ENCODE data around the gene AVPR2. TPM values are rescaled to one million over a fixed set of nuclear protein-coding genes. Genes with fewer than 3 reads are reported as not detected.

The AVPR2 gene
- polyA plus RNA-seq, 1 experiment, result not detected

GRCh38 chrX:153954558-153955227 is 50.2 kb downstream of the AVPR2 start:
- TF ChIP-seq CTCF (IDR thresholded peaks at IDR 0.05; ENCODE audit: low read depth, low read length), result no peak
- H3K27ac ChIP-seq (ENCODE audit: low read depth, low read length), result no peak overlapping the region
- no peak for DNase-seq (ENCODE audit: low read depth, low spot score)
- H3K27me3 ChIP-seq (ENCODE audit: control insufficient read depth, insufficient read depth, low read length), result no peaks in the 10 kb centered on the region
- ChIA-PET CTCF (interaction anchor here (0.7 kb wide), 1 partner anchor 1010 kb away, joined by 5 read pairs; no protein-coding TSS in a partner anchor), POLR2A (no interaction called here)
- no peak overlapping the region for H3K4me3 ChIP-seq (ENCODE audit: low read depth, low read length)
- H3K9me3 ChIP-seq (ENCODE audit: control insufficient read depth, insufficient read depth, low read length), result no peaks in the 10 kb centered on the region; the same call in 1 of the 2 replicates

GRCh38 chrX:153955228-153955732 is 50.8 kb downstream of the AVPR2 start:
- H3K4me3 ChIP-seq (ENCODE audit: low read depth, low read length), result no peak overlapping the region
- no peaks in the 10 kb centered on the region for H3K27me3 ChIP-seq (ENCODE audit: control insufficient read depth, insufficient read depth, low read length)
- no peak overlapping the region for H3K27ac ChIP-seq (ENCODE audit: low read depth, low read length)
- ChIA-PET CTCF (interaction anchor here (0.7 kb wide), 1 partner anchor 1011 kb away, joined by 5 read pairs; no protein-coding TSS in a partner anchor), POLR2A (no interaction called here)
- no peaks in the 10 kb centered on the region for H3K9me3 ChIP-seq (ENCODE audit: control insufficient read depth, insufficient read depth, low read length)
- TF ChIP-seq CTCF (IDR thresholded peaks at IDR 0.05; ENCODE audit: low read depth, low read length), result no peak
- DNase-seq (ENCODE audit: low read depth, low spot score), result no peak

GRCh38 chrX:153956044-153956907 is 51.8 kb downstream of the AVPR2 start:
- H3K27ac ChIP-seq (ENCODE audit: low read depth, low read length), result no peak overlapping the region
- no peak for TF ChIP-seq CTCF (IDR thresholded peaks at IDR 0.05; ENCODE audit: low read depth, low read length)
- no peaks in the 10 kb centered on the region for H3K9me3 ChIP-seq (ENCODE audit: control insufficient read depth, insufficient read depth, low read length)
- ChIA-PET POLR2A (no interaction called here), CTCF (no interaction called here)
- no peaks in the 10 kb centered on the region for H3K27me3 ChIP-seq (ENCODE audit: control insufficient read depth, insufficient read depth, low read length)
- DNase-seq (ENCODE audit: low read depth, low spot score), result no peak
- no peak overlapping the region for H3K4me3 ChIP-seq (ENCODE audit: low read depth, low read length)

Other genes starting within 250 kb of the AVPR2 start
- 0.17 TPM in 1 of 2 replicates, not detected in the other for gene PNCK, start 230.9 kb upstream of the AVPR2 start, polyA plus RNA-seq (2011; rRNA removed)
- 6.9 and 12.3 TPM in 2 replicates for gene SLC6A8, start 216.7 kb upstream of the AVPR2 start, polyA plus RNA-seq (2011; rRNA removed)
- 108 and 114 TPM in 2 replicates for gene BCAP31, start 180.3 kb upstream of the AVPR2 start, polyA plus RNA-seq (2011; rRNA removed)
- gene ABCD1, start 179.8 kb upstream of the AVPR2 start, polyA plus RNA-seq (2011; rRNA removed), result 4.2 and 5.8 TPM in 2 replicates
- gene PLXNB3, start 140.4 kb upstream of the AVPR2 start, polyA plus RNA-seq (2011; rRNA removed), result 4.6 and 5.5 TPM in 2 replicates
- gene SRPK3, start 123.6 kb upstream of the AVPR2 start, polyA plus RNA-seq (2011; rRNA removed), result 0.27 and 0.51 TPM in 2 replicates
- gene IDH3G, start 110.3 kb upstream of the AVPR2 start, polyA plus RNA-seq (2011; rRNA removed), result 42.8 and 60.7 TPM in 2 replicates
- gene SSR4, start 110.0 kb upstream of the AVPR2 start, polyA plus RNA-seq (2011; rRNA removed), result 277 and 363 TPM in 2 replicates
- 0.04 and 0.29 TPM in 2 replicates for gene PDZD4, start 74.1 kb upstream of the AVPR2 start, polyA plus RNA-seq (2011; rRNA removed)
- 0.06 and 0.10 TPM in 2 replicates for gene L1CAM, start 18.5 kb upstream of the AVPR2 start, polyA plus RNA-seq (2011; rRNA removed)
- 0.12 and 0.16 TPM in 2 replicates for gene ARHGAP4, start 21.6 kb downstream of the AVPR2 start, polyA plus RNA-seq (2011; rRNA removed)
- 42.9 and 63.4 TPM in 2 replicates for gene NAA10, start 30.4 kb downstream of the AVPR2 start, polyA plus RNA-seq (2011; rRNA removed)
- 0.14 and 0.16 TPM in 2 replicates for gene RENBP, start 40.0 kb downstream of the AVPR2 start, polyA plus RNA-seq (2011; rRNA removed)
- gene HCFC1, start 67.1 kb downstream of the AVPR2 start, polyA plus RNA-seq (2011; rRNA removed), result 2.7 and 5.8 TPM in 2 replicates
- gene TMEM187, start 68.1 kb downstream of the AVPR2 start, polyA plus RNA-seq (2011; rRNA removed), result 3.2 and 3.9 TPM in 2 replicates
- 31.6 and 36.7 TPM in 2 replicates for gene IRAK1, start 115.2 kb downstream of the AVPR2 start, polyA plus RNA-seq (2011; rRNA removed)
- 12.4 and 12.8 TPM in 2 replicates for gene MECP2, start 193.0 kb downstream of the AVPR2 start, polyA plus RNA-seq (2011; rRNA removed)
- not detected in 2 replicates for gene OPN1LW, start 239.6 kb downstream of the AVPR2 start, polyA plus RNA-seq (2011; rRNA removed)

Data from AG04450 (cell line).